DMS153 (cell line): ENCODE measurements around the gene DBN1.

ENCODE experiments used
- DNase-seq: peaks from one replicate; lab custom pipeline; 2025; lab: John Stamatoyannopoulos, UW

DBN1 gene

DNA sequence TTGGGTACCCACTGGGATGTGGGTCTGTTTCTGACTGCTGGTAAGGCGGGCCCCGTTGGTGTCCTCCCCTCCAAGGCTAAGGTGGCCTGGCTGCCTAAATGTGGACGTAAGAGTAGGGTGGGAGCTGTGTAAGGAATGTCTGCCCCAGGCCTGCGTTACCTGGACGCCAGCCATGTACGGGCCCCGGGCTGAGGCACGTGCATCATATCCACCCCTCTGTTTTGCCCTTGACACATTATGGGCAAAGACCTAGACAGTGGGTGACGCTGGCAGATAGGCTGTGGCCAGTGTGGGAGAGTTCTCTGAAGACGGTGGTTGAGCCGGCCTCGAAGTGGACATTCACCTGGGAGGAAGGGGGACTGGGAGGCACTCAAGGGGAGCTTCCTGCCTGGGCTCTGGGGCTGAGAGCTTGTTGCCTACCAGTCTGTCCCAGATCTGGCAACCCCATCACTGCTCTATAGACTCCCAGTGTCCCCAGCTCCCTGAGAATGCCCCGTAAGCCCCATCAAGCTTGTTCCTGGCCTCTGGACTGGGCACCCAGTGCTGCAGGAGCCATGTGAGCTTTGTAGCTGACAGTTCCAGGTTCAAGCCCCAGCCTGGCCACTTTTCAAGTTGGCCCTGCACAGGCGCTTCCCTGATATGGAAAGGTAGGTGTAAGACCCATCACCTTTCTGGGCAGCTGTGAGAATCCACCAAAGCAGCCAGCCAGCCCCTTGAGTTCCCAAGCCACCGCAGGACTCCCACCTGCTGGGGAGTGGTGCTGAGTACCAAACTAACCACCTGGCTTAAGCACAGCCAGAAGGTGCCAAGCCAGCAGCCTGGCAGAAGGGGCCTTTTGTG is 30.1 kb downstream of the DBN1 start:
- DNase-seq = no peak

DNA sequence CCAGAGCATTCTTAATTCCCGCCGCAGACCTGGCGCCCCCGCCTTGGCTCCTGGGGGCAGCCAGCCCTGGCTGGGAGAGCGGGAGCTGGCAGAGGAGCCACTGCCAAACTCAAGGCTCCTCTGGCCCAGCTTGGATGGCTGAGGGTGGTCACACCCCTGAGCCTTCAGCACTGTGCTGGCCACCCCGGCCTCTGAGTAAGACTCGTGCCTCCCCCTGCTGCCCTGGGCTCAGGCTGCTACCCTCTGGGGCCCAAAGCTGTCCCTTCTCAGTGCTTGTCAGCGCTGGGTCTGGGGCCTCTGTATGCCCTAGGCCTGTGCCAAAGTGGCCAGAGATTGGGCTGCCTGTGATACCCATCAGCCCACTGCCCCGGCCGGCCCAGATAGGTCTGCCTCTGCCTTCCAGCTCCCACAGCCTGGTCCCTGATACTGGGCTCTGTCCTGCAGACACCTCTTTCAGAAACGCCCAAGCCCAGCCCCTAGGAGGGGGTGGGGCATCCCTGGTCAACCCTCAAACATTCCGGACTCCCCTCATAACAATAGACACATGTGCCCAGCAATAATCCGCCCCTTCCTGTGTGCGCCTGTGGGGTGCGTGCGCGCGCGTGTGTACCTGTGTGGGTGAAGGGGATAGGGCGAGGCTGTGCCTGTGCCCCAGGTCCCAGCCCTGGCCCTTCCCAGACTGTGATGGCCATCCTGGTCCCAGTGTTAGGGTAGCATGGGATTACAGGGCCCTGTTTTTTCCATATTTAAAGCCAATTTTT is 31.2 kb downstream of the DBN1 start:
- no peak for DNase-seq

DNA sequence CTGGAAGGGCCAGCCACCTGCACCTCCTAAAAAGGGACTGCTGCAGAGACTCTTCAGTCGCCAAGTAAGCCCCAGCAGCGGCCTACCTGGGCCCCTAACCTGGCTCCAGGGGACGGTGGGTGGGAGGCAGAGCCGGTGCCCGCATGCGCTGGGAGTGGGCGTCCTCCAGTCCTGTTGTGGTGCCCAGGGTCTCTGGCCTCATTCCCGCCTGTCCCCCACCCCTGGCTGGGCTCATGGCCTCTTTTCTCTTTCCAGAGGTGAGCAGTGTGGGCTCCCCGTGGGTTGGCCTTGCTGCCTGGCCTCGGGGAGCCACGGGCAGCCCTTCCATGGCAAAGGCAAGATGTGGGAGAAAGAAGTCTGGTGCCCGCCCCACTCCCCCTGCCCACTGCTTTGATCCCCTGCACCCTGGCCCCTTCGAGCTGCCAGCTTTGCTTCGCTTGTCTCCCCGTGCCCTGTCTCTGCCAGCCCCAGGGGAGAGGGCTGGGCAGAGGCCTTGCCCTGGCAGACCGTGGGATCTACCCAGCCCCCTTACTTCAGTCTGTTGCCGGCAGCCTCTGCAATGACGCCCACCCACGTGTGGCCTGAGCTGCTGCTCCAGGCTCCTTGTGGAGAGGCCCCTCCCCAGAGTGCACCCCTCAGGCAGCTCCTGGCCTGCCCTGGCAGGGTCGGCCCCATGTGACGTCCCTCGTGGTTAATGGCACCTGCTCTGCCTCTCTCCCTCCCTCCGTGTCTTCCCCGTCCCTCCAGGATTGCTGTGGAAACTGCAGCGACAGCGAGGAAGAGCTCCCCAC is 32.2 kb downstream of the DBN1 start:
- no peak for DNase-seq

DNA sequence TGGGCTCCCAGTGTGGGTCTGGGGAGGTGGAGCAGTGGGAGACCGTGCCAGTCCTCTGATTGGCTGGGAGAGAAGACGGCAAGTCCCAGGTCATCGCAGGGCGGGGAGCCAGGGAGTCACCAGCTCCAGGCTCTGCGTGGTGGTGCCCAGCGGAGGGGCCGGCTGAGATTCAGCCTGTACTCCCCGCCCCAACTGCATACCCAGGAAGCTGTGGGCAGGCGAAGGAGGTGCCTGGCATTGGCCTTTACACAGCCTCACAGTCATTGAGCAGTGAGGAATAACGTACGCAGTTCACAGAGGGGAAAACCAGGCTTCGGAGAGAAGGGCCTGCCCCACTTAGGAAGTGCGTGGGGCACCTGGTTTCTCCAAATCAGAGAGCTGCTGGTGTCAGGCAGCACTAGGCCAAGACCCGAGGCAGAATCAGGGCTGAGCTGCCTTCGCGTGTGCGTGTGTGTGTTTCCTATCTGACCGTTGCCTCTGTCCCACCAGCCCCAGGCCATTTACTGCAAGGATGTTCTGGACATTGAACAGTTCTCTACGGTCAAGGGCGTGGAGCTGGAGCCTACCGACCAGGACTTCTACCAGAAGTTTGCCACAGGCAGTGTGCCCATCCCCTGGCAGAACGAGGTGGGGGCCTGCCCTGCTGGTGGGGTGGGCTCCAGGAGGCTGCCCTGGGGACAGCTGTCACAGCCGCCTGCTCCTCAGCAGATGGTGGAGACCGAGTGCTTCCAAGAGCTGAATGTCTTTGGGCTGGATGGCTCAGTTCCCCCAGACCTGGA is 33.0 kb downstream of the DBN1 start:
- DNase-seq = no peak

DNA sequence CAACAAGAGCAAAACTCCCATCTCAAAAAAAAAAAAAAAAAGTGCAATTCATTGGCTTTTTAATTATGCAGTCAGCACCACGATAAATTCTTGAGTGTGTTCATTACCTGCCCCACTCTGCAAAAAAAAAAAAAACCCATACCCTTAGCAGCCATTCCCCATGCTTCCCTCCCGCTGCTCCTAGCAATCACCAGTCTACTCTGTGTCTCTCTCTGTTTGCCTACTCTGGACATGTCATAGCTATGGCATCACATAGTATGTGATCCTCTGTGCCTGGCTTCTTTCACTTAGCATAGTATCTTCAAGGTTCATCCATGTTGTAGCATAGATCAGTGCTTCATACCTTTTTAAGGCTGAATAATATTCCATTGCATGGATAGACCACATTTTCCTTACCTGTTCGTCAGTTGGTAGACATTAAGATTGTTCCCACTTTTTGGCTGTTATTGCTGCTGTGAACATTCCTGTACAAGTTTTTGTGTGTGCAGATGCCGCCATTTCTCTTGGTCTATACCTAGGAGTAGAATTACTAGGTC is 33.8 kb downstream of the DBN1 start:
- DNase-seq = no peak

DNA sequence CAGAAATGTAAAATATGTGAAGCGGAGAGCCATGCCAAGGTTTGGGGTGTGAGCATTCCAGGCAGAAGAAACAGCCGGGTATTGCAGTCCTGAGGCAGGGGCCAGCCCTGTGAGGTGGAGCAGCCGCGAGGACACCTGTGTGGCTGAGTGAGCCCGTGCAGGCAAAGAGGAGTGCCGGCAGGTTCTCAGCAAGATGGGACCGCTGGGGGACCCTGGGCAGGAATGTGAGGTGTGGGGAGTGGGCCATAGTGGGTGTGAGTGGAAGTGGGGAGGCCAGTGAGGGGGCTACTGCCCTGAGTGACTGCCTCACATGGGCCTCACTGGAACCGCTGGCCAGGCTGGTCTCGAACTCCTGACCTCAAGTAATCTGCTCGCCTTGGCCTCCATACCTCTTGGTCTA is 35.0 kb downstream of the DBN1 start:
- no peak for DNase-seq

DNA sequence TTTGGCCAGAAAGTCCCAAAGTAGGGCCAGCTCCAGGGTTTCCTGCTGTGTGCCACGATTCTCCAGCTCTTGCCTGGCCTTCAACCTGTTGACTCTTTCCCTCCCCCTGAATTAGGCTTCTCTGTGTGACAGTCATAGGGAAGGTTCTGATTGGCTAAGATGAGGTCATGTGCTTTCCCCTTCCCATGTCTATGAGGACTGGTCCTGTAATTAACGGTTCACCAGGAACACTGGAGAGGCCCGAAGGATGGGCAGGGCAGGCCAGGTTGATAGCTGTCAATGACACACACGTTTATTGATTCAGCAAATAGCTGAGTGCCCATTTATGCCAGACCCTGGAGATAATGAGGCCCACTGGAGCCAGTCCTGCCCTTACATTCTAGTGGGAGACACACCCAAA is 35.8 kb downstream of the DBN1 start:
- no peak for DNase-seq

DNA sequence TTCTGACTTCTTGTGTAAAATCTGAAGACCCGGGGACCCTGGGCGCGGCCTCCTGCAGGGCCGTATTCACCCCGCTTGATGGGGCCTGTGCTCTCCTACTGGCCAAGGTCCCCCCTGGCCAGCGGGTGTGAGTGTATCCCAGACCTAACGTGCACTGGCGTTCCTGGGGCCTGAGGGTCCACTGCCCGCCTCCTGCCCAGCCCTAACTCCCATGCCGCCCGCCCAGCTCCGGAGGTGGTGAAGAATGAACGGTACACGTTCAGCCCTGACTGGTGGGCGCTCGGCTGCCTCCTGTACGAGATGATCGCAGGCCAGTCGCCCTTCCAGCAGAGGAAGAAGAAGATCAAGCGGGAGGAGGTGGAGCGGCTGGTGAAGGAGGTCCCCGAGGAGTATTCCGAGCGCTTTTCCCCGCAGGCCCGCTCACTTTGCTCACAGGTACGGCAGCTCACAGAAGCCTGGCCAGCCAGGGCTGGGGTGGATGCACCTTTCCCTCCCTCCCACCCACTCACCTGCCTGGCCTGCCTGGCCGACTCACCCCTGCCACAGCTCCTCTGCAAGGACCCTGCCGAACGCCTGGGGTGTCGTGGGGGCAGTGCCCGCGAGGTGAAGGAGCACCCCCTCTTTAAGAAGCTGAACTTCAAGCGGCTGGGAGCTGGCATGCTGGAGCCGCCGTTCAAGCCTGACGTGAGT is 37.4 kb downstream of the DBN1 start:
- no peak for DNase-seq

DNA sequence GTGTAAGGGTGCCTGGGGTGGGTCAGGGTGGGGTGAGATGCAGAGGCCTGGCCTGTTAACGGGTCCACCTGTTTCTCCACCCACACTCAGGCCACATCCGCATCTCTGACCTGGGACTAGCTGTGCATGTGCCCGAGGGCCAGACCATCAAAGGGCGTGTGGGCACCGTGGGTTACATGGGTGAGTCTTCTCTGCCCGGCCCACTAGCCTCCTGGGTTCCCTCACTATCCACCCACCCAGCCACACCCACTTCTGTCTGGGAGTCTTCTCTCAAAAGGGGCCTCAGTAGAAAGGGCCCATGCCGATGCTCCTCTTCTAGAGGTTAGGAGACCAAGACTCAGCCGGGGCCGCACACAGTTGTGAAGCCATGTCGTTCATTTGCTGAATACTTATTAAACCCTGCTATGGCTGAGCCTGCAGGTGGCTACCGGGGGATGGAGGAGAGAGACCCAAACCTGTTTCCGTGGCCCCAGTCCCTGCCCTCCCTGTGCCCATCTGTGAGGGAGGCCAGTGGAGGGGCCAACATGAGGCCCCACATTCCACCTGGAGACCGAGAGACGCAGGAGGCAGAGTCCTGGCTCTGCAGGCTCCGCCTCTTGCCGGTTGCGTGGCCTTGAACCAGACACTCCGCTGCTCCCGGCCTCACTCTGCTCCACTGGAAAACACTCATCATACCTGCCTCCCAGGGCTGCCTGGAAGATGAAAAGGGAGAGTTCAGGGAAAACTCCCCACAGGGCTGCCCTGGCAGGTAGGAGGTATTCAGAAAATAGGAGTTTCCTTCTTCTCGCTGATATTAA is 38.3 kb downstream of the DBN1 start:
- DNase-seq = no peak

DNA sequence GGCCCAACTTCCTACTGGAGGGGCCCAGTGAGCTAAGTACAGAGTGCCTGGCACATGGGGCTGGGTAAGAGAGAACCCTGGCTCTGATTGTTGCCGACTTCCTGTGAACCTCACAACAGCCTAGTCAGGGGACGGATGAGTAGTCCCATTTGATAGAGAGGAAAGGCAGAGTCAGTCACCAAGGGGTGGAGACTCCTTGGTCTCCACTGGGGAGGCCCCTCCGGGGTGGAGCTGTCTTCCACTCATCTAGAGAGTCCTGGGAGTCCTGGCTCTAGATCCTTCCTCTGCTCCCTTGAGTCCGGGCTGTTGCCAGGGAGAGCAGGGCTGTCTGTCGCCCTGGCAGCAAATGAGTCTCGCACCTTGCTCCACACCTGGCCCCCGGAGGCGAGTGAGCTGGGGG is 39.0 kb downstream of the DBN1 start:
- no peak for DNase-seq

DNA sequence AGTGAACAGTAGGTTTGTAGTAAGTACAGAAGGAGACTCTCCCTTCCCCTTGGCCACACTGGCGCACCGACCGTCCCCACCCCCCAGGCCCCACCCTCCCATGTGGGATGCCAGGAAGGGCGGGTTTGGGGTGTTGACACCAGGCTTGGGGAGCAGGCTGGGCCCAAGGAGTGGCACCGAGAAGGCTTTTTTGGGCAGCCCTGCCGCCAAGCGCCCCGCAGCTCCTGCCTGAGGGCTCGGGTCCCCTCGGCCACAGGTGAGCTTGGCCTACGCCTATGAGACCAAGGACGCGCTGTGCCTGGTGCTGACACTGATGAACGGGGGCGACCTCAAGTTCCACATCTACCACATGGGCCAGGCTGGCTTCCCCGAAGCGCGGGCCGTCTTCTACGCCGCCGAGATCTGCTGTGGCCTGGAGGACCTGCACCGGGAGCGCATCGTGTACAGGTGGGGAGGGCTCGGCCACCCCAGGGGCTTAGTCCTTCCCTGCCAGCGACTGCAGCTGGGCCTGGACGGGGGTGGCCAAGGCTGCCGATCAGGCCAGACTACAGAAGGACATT is 39.7 kb downstream of the DBN1 start:
- no peak for DNase-seq

DNA sequence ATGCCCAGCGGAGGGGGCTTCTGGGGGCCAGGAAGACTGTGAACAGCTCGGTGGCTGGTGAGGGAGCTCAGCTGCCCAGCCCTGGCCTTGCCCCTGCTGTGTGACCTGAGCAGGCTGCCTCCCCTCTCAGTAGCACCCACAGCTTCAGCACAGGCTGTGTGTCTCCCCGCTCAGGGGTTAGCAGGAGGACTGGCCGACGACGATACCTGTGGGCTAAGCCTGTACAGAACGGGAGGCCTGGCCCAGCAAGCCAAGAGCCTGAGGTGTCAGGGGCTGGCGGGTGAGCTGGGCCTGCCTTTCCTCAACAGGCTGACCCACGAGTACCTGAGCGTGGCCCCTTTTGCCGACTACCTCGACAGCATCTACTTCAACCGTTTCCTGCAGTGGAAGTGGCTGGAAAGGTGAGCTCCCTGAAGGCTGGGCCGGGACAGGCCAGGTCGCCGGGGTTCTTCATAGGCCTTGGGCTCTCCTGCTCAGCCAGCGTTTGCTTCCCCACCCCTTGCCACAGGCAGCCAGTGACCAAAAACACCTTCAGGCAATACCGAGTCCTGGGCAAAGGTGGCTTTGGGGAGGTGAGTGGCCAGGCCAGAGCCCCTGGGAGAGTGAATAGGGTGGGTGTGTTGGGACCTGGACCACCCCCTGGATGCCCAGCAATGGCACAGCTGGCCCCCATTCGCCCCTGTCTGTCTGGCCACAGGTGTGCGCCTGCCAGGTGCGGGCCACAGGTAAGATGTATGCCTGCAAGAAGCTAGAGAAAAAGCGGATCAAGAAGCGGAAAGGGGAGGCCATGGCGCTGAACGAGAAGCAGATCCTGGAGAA is 40.4 kb downstream of the DBN1 start:
- DNase-seq = no peak

DNA sequence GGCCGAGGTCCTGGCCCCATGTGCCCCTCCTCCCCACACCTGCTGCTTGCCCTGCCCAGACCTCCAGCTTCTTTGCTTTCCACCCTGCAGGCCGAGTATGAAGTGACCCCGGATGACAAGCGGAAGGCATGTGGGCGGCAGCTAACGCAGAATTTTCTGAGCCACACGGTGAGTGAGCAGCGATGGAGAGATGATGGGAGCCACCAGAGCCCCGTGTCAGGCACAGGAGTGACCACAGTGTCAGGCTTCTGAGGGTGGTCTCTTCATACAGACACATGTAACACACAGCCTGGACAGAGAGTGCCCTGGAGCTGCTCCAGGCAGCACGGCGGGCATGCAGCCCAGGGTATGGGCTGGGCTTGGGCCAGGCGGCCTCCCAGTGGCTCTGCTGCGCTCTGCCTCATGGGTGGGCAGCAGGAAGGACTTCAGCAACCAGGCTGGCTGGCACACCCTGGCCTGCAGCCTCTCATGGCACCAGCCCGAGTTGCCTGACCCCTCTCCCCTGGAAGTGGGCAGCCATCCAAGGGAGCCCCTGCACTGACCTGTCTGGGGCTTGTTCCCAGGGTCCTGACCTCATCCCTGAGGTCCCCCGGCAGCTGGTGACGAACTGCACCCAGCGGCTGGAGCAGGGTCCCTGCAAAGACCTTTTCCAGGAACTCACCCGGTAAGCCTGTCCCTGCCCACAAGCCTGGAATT is 41.1 kb downstream of the DBN1 start:
- DNase-seq = no peak

DNA sequence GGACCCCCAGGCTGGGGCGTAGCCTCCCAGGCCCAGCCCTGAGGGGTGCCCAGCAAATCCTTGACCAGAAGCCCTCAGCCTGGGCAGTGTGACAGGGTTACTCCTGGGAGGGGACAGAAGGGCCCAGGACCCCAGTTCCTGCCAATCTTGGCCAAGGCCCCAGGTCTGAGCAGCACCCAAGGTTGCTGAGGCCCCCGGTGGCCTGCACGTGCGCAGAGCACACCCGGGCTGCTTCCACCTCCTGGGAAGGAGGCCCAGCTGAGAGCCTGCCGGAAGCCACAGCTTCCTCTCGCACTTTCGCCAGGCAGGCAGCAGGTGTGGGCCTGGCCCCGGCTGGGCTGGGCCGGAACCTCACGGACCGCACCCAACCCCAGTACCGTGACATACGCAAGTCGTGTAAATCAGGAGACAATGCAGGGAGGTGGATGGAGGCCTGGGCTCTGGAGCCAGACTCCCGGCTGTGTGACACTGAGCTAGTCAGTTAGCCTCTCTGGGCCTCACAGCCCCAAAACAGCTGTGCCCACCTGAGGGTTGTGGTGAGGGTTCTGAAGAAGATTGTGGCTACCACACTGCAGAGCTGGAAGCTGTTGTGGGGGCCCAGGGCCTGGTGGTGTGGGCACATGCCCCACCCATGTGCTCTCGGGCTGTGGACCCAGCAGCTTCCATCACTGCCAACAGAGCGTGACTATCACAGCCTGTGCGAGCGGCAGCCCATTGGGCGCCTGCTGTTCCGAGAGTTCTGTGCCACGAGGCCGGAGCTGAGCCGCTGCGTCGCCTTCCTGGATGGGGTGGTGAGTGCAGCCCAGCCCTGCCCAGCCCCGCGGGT is 41.9 kb downstream of the DBN1 start:
- DNase-seq = no peak

DNA sequence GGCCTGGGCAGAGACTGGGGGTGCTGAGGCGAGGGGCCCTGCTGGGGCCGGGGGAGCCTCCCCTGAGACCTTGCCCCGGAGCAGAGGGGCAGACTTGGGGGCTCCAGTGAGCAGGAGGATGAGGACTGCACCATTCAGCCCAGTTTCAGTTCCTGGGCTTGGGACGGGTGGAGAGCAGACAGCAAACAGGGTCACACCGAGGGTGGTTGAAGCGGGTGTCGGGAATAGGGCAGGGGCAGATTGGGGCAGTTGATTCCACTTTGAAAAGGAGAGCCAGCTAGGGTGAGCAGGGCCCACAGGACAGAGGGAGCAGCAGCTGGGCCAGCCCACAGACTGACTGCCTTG is 42.5 kb downstream of the DBN1 start:
- no peak for DNase-seq

DNA sequence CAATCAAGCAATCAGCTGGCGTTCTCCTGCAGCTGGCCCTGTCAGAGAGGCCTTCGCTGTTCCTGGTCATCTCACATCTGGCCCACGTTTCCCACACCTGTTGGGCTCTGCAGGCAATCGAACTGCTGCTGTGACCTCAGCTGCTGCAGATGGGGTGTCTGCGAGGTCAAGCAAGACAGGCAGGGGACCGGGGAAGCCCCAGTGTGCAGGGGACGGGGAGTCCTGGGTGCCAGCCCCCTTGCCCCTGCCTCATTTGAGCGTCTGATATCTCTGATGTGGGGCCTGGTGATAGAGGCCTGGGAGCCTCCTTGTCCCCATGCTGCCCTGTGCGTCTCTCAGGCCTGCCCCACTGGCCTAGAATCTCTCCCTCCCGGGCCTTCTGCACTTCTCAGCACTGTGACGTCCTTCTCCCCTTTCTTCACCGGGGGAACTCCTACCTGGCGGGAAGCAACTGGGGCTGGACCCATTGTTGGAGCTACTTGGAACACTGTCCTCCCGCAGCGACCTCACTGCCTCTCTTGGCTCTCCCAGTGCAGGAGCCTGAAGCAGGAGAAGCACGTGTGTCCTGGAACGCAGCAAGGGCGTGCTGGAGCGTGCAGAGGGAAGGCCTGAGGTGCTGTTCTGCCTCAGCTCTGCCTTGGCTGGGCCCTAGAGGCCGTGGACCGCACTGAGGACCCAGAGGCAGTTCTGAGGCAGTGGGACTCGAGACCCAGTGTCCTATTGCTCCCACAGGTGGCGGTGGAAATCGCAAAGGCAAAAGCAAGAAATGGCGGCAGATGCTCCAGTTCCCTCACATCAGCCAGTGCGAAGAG is 43.1 kb downstream of the DBN1 start:
- DNase-seq = no peak
